Endothelial cell of umbilical vein (primary cell): Measurements from ENCODE around the gene BTN1A1. TPM values are rescaled to one million over a fixed set of nuclear protein-coding genes. Genes with fewer than 3 reads are reported as not detected.
A peak's percentile ranks its signal among the peaks of the same experiment; 100 is the strongest.

ENCODE experiments used
- BruUV-seq: library from RNA; stranded (reverse); fragments of 400-500 nt; replicated peaks from 2 replicates; lab custom pipeline; 2021; lab: Mats Ljungman, UMichigan
- CTCF ChIA-PET: fragments of 300-600, 350-600 bp; sonication (Branson Sonifier 250); formaldehyde crosslinking; loops from one replicate; lab custom pipeline; 2021; ENCODE audit warnings: antibody characterized with exemption, inconsistent platforms; lab: Charles Lee
- POLR2A ChIA-PET: fragments of 300-600, 350-600 bp; sonication (Branson Sonifier 250); formaldehyde crosslinking; loops from one replicate; lab custom pipeline; 2021; ENCODE audit warnings: antibody characterized with exemption, inconsistent platforms; lab: Charles Lee
- DNase-seq: peaks from one replicate; pipeline ENCODE4 v3.0.0-alpha.2; 2011; ENCODE audit warnings: low read depth, low spot score
- FAIRE-seq: peaks from 2 replicates; lab custom pipeline; 2011; peaks lifted over from hg19 to GRCh38; lab: Jason Lieb, UNC
- H2AFZ ChIP-seq: 2 replicates; pipeline ENCODE4 v1.6.0; 2012; ENCODE audit warnings: low read depth, low read length, control low read depth, inconsistent platforms
- H3K27ac ChIP-seq: 2 replicates; pipeline ENCODE4 v1.5.1; 2011; ENCODE audit warnings: low read depth, mild to moderate bottlenecking, control low read depth, low read length, moderate library complexity; ENCODE audit not compliant: insufficient read depth
- H3K27me3 ChIP-seq, 2 experiments: 2 replicates each; pipeline versions ENCODE4 v1.6.0 to v1.6.1; 2011; ENCODE audit warnings: low read length in 2 of 2, mixed read lengths in 1 of 2; ENCODE audit not compliant: control insufficient read depth in 2 of 2, insufficient read depth in 2 of 2
- H3K36me3 ChIP-seq, 2 experiments: 2 replicates in 1 of 2; 3 replicates in 1 of 2; pipeline ENCODE4 v1.5.1; 2011; ENCODE audit warnings: low read length in 2 of 2, mild to moderate bottlenecking in 1 of 2, moderate library complexity in 1 of 2; ENCODE audit not compliant: control insufficient read depth in 2 of 2, insufficient read depth in 2 of 2; ENCODE audit errors: extremely low read depth in 1 of 2
- H3K4me1 ChIP-seq: 3 replicates; pipeline ENCODE4 v1.5.1; 2011; ENCODE audit warnings: mild to moderate bottlenecking, low read length; ENCODE audit not compliant: control insufficient read depth, insufficient read depth; ENCODE audit errors: extremely low read depth
- H3K4me2 ChIP-seq: 2 replicates; pipeline ENCODE4 v1.6.1; 2011; ENCODE audit warnings: low read length, control low read depth, mixed read lengths; ENCODE audit not compliant: insufficient read depth
- H3K4me3 ChIP-seq, 3 experiments: fragments of 200-600 bp in 1 of 3; sonication (generic), shearing (Covaris generic) in 1 of 3; replicated peaks in 1 of 3; 2 replicates each; pipeline ENCODE4 v1.5.1; 2011 to 2016; ENCODE audit warnings: control low read depth in 3 of 3, low read length in 3 of 3, mild to moderate bottlenecking in 2 of 3, inconsistent platforms in 1 of 3, low read depth in 1 of 3, moderate library complexity in 1 of 3; ENCODE audit not compliant: insufficient read depth in 1 of 3
- H3K79me2 ChIP-seq: 2 replicates; pipeline ENCODE4 v1.6.0; 2012; ENCODE audit warnings: low read length, inconsistent platforms; ENCODE audit not compliant: control insufficient read depth, insufficient read depth
- H3K9ac ChIP-seq: replicated peaks from 2 replicates; pipeline ENCODE3; 2011; ENCODE audit warnings: low read length, control low read depth; ENCODE audit not compliant: insufficient read depth; ENCODE audit errors: extremely low read depth
- H3K9me1 ChIP-seq: replicated peaks from 3 replicates; pipeline ENCODE4 v1.6.0; 2011; ENCODE audit warnings: mild to moderate bottlenecking, low read length; ENCODE audit not compliant: control insufficient read depth, insufficient read depth; ENCODE audit errors: extremely low read depth
- H3K9me3 ChIP-seq: replicated peaks from 2 replicates; pipeline ENCODE4 v1.5.1; 2012; ENCODE audit warnings: low read length, inconsistent platforms; ENCODE audit not compliant: control insufficient read depth, insufficient read depth
- H4K20me1 ChIP-seq: replicated peaks from 2 replicates; pipeline ENCODE3; 2011; ENCODE audit warnings: mild to moderate bottlenecking, low read length; ENCODE audit not compliant: control insufficient read depth, insufficient read depth; ENCODE audit errors: extremely low read depth
- CTCF ChIP-seq, 2 donors: IDR thresholded peaks; 1 replicate in 1 of 2; 2 replicates in 1 of 2; pipeline ENCODE4 v1.5.1; 2011; ENCODE audit warnings: low read length in 2 of 2, mild to moderate bottlenecking in 2 of 2, moderate library complexity in 2 of 2, control low read depth in 1 of 2, inconsistent platforms in 1 of 2, low read depth in 1 of 2; ENCODE audit not compliant: insufficient read depth in 1 of 2; ENCODE audit errors: extremely low read depth in 1 of 2
- EZH2 ChIP-seq: IDR thresholded peaks from 2 replicates; pipeline ENCODE4 v1.6.1; 2012; ENCODE audit warnings: borderline replicate concordance, low read depth, mild to moderate bottlenecking, moderate library complexity, low read length, inconsistent platforms; ENCODE audit not compliant: severe bottlenecking
- FOS ChIP-seq: IDR thresholded peaks from 2 replicates; pipeline ENCODE4 v1.6.1; 2011; ENCODE audit warnings: mild to moderate bottlenecking, low read length, moderate library complexity, borderline replicate concordance; ENCODE audit not compliant: insufficient read depth
- GATA2 ChIP-seq: IDR thresholded peaks from 2 replicates; pipeline ENCODE4 v1.7.0; 2011; ENCODE audit warnings: low read depth, mild to moderate bottlenecking, moderate library complexity, mixed read lengths, low read length; ENCODE audit not compliant: insufficient read length, insufficient read depth
- JUN ChIP-seq: IDR thresholded peaks from 2 replicates; pipeline ENCODE4 v1.6.1; 2011; ENCODE audit warnings: borderline replicate concordance, low read depth; ENCODE audit not compliant: insufficient read length, insufficient read depth
- MAX ChIP-seq: IDR thresholded peaks from 2 replicates; pipeline ENCODE4 v1.6.1; 2011; ENCODE audit not compliant: insufficient read depth, insufficient read length
- MYC ChIP-seq: IDR thresholded peaks from one replicate; pipeline ENCODE4 v1.6.1; 2011; ENCODE audit warnings: mild to moderate bottlenecking, low read depth, low read length
- POLR2A ChIP-seq: IDR thresholded peaks from 2 replicates; pipeline ENCODE4 v1.6.1; 2012; ENCODE audit warnings: low read depth, mild to moderate bottlenecking, control low read depth, low read length
- POLR2AphosphoS5 ChIP-seq: IDR thresholded peaks from 2 replicates; pipeline ENCODE4 v1.6.1; 2012; ENCODE audit warnings: low read depth, mild to moderate bottlenecking, control low read depth, low read length, moderate library complexity; ENCODE audit not compliant: insufficient read depth
- dilution Hi-C: fragments of 300-500 bp; cut with MboI; formaldehyde crosslinking; loops from one replicate; pipeline ENCODE4 v1.15.0; 2019; ENCODE audit warnings: low sequenced_read_pairs; ENCODE audit not compliant: extremely low pct_ligation_motif_present
- intact Hi-C: fragments of 100-400 bp; cut with micrococcal nuclease; formaldehyde crosslinking; loops from one replicate; pipeline ENCODE4 v1.10.0; 2022
- polyA plus RNA-seq, 4 experiments: library from polyadenylated mRNA; depleted of rRNA in 3 of 4; stranded (reverse) in 3 of 4; unstranded in 1 of 4; fragments of >200 nt; gene quantifications; 2 replicates each; pipeline versions ENCODE4 v1.2.1 to v1.2.3, GENCODE V29; 2011 to 2012; ENCODE audit warnings: missing spikeins in 1 of 4
- total RNA-seq: library from RNA; stranded (reverse); gene quantifications from 2 replicates; pipeline ENCODE4 v1.2.3, GENCODE V29; 2021

The BTN1A1 gene
- total and polyA plus RNA-seq, 2 donors (not counting 3 experiments of a cell fraction or from before 2014, with no cell fraction given): not detected

DNA sequence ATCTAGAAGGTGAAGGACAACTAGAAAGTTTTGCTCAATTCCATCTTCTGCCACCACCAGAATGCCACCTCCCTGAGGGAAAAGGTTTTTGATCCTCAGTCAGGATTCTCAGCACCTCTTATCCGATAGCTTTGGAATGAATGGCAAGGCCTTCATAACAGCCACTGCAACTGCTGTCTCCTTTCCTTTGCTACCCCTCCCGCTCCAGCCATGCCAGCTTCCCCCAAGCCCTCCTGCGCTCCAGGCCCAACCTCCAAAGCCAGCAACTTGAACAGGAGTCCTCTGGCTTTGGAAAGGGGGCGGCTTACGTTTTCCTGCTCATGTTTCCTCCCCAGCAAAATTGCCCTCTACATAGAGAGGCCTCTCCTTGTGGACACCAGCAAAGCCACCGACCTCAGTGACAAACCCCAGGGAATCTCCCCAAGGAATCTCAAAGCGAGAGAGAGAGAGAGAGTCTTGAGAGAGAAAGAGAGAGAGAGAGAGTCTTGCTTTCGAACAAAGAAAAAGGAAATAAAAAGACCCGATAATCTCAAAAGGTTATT, 42.8 kb upstream of the BTN1A1 start:
- Histone ChIP-seq H3K9ac (peak overlapping the region; percentile 99), H3K9me1 (no peaks in the 10 kb centered on the region), H3K4me1 (peaks cover 20% of the 10 kb centered on the region), H4K20me1 (no peaks in the 10 kb centered on the region), H3K79me2 (peaks cover 36% of the 10 kb centered on the region), H3K27me3 (no peaks in the 10 kb centered on the region), H3K27ac (peak overlapping the region; percentile 92), H3K4me2 (peak overlapping the region; percentile 77), H3K36me3 (peaks cover 0 to 14% of the 10 kb centered on the region in 2 experiments), H2AFZ (peak overlapping the region; percentile 97), H3K4me3 (peak overlapping the region in 1 of 3 experiments; percentile 99), H3K9me3 (no peaks in the 10 kb centered on the region)
- ChIA-PET CTCF (interaction anchor here (2.0 kb wide), 1 partner anchor 116 kb away, joined by 10 read pairs; no protein-coding TSS in a partner anchor), POLR2A (no interaction called here)
- FAIRE-seq (no peak), DNase-seq (no peak)
- intact Hi-C loops: loop anchor here (1.0 to 5.0 kb wide), 5 partner anchors 17 to 115 kb away; partner anchors contain the start of genes BTN2A2 and BTN3A3
- BruUV-seq: no TSS peak
- TF ChIP-seq POLR2AphosphoS5: no peak
- TF ChIP-seq CTCF (IDR thresholded peaks at IDR 0.05; ENCODE audit: extremely low read depth in 1 of 2, insufficient read depth in 1 of 2, low read depth in 1 of 2, low read length in 2 of 2): no peak
- TF ChIP-seq FOS: no peak
- TF ChIP-seq POLR2A: no peak
- no peak for TF ChIP-seq MYC
- no peak for TF ChIP-seq GATA2
- no peak for TF ChIP-seq JUN
- no peak for TF ChIP-seq EZH2
- no peak for TF ChIP-seq MAX
- dilution Hi-C loops: no loop called here
